Activated B cell treated with CpG ODN at 0.5 μM for 24 hours (primary cell): Measurements from ENCODE around the gene LRRC47. TPM values are rescaled to one million over a fixed set of nuclear protein-coding genes. Genes with fewer than 3 reads are reported as not detected.

ENCODE experiments used
- ATAC-seq: fragments of 200-7000 bp; cut with Tn5 transposase; one replicate; pipeline ENCODE4 v1.10.0; 2021; ENCODE audit warnings: low read depth, mild to moderate bottlenecking, moderate library complexity
- CTCF ChIA-PET: fragments of 350-600 bp; sonication (Branson Sonifier 250); formaldehyde crosslinking; loops from one replicate; lab custom pipeline; 2021; ENCODE audit warnings: antibody characterized with exemption; lab: Charles Lee
- POLR2A ChIA-PET: fragments of 350-600 bp; sonication (Branson Sonifier 250); formaldehyde crosslinking; loops from one replicate; lab custom pipeline; 2021; ENCODE audit warnings: antibody characterized with exemption; lab: Charles Lee
- DNase-seq: peaks from one replicate; pipeline ENCODE4 v3.0.0; 2022
- H3K27ac Mint-ChIP-seq: one replicate; pipeline ENCODE4 v1.8.0; 2020; ENCODE audit warnings: mixed read lengths
- H3K27me3 Mint-ChIP-seq: one replicate; pipeline ENCODE4 v1.8.0; 2021; ENCODE audit warnings: mixed read lengths
- H3K36me3 Mint-ChIP-seq: one replicate; pipeline ENCODE4 v1.8.0; 2021; ENCODE audit warnings: low read depth, mixed read lengths
- H3K4me1 Mint-ChIP-seq: one replicate; pipeline ENCODE4 v1.8.0; 2021; ENCODE audit warnings: mixed read lengths
- H3K4me3 Mint-ChIP-seq: one replicate; pipeline ENCODE4 v1.8.0; 2020; ENCODE audit warnings: mild to moderate bottlenecking, mixed read lengths
- H3K9me3 Mint-ChIP-seq: one replicate; pipeline ENCODE4 v1.8.0; 2020; ENCODE audit warnings: mixed read lengths
- CTCF ChIP-seq: fragments of 200-600 bp; IDR thresholded peaks from one replicate; pipeline ENCODE4 v1.8.0; 2022; ENCODE audit warnings: antibody characterized with exemption, mild to moderate bottlenecking
- intact Hi-C: fragments of 100-400 bp; cut with micrococcal nuclease; formaldehyde crosslinking; loops from one replicate; pipeline ENCODE4 v1.15.1; 2024
- total RNA-seq: library from RNA; stranded (reverse); gene quantifications from 2 replicates; pipeline ENCODE4 v1.2.3, GENCODE V29; 2022

LRRC47 gene
- total RNA-seq, 1 donor from 2014 or later, result 43.3 TPM

GRCh38 chr1:3780901-3781300 is 15.4 kb downstream of the LRRC47 start:
- peaks cover 65% of the 10 kb centered on the region for H3K36me3 Mint-ChIP-seq
- ChIA-PET POLR2A (no interaction called here), CTCF (no interaction called here)
- TF ChIP-seq CTCF, result no peak
- H3K4me1 Mint-ChIP-seq, result peaks cover under 1% of the 10 kb centered on the region
- DNase-seq, result no peak
- no peak for ATAC-seq
- H3K27me3 Mint-ChIP-seq, result no peaks in the 10 kb centered on the region
- H3K4me3 Mint-ChIP-seq, result no peak overlapping the region
- H3K9me3 Mint-ChIP-seq, result no peaks in the 10 kb centered on the region
- intact Hi-C loops, result no loop called here
- no peak overlapping the region for H3K27ac Mint-ChIP-seq

GRCh38 chr1:3779912-3780416 is 16.3 kb downstream of the LRRC47 start:
- intact Hi-C loops, result no loop called here
- H3K4me1 Mint-ChIP-seq, result peaks cover 10% of the 10 kb centered on the region
- CTCF ChIA-PET, result no interaction called here
- H3K9me3 Mint-ChIP-seq, result no peaks in the 10 kb centered on the region
- H3K27ac Mint-ChIP-seq, result no peak overlapping the region
- TF ChIP-seq CTCF, result no peak
- ATAC-seq, result no peak
- DNase-seq, result no peak
- no peak overlapping the region for H3K4me3 Mint-ChIP-seq
- no peaks in the 10 kb centered on the region for H3K27me3 Mint-ChIP-seq
- POLR2A ChIA-PET, result no interaction called here
- H3K36me3 Mint-ChIP-seq, result peaks cover 57% of the 10 kb centered on the region

- intact Hi-C loops, result no loop called here
- DNase-seq (no peak), ATAC-seq (no peak)
- Mint-ChIP-seq H3K27ac (no peak overlapping the region), H3K4me3 (no peak overlapping the region), H3K27me3 (no peaks in the 10 kb centered on the region), H3K9me3 (no peaks in the 10 kb centered on the region), H3K36me3 (peaks cover 51% of the 10 kb centered on the region), H3K4me1 (peaks cover 11% of the 10 kb centered on the region)
- TF ChIP-seq CTCF, result no peak
- ChIA-PET POLR2A (no interaction called here), CTCF (no interaction called here)
Observed at GRCh38 chr1:3779265-3779911, 16.9 kb downstream of the LRRC47 start.

- H3K27ac Mint-ChIP-seq, result no peak overlapping the region
- no peaks in the 10 kb centered on the region for H3K27me3 Mint-ChIP-seq
- ChIA-PET CTCF (no interaction called here), POLR2A (no interaction called here)
- no peak for TF ChIP-seq CTCF
- no peak for DNase-seq
- no peaks in the 10 kb centered on the region for H3K9me3 Mint-ChIP-seq
- peaks cover 11% of the 10 kb centered on the region for H3K4me1 Mint-ChIP-seq
- no peak for ATAC-seq
- H3K4me3 Mint-ChIP-seq, result no peak overlapping the region
- H3K36me3 Mint-ChIP-seq, result peaks cover 44% of the 10 kb centered on the region
- intact Hi-C loops, result no loop called here
Observed at GRCh38 chr1:3778590-3779264, 17.6 kb downstream of the LRRC47 start.

GRCh38 chr1:3777647-3778589 is 18.4 kb downstream of the LRRC47 start:
- POLR2A ChIA-PET, result no interaction called here
- no peak for TF ChIP-seq CTCF
- Mint-ChIP-seq H3K27me3 (no peaks in the 10 kb centered on the region), H3K9me3 (no peaks in the 10 kb centered on the region), H3K4me3 (no peak overlapping the region), H3K36me3 (peaks cover 39% of the 10 kb centered on the region), H3K27ac (no peak overlapping the region), H3K4me1 (peaks cover 11% of the 10 kb centered on the region)
- no peak for ATAC-seq
- CTCF ChIA-PET, result no interaction called here
- no peak for DNase-seq
- intact Hi-C loops, result no loop called here
